HEK293T (cell line): Measurements from ENCODE around the gene SHISAL1.

Source experiments
- CTCF ChIA-PET: fragments of 350-600 bp; formaldehyde crosslinking; extraction: SDS; loops from one replicate; lab custom pipeline; 2021; ENCODE audit warnings: antibody characterized with exemption, inconsistent platforms; lab: Yijun Ruan, JAX
- POLR2A ChIA-PET: fragments of 350-600 bp; formaldehyde crosslinking; extraction: SDS; loops from one replicate; lab custom pipeline; 2020; ENCODE audit warnings: antibody characterized with exemption, inconsistent platforms; lab: Yijun Ruan, JAX
- DNase-seq: peaks from one replicate; pipeline ENCODE4 v3.0.0; 2012; ENCODE audit warnings: mixed read lengths; ENCODE audit errors: extremely low spot score
- ARNT ChIP-seq: fragments of 450-650 bp; IDR thresholded peaks from 2 replicates; pipeline ENCODE4 v1.6.1; 2017; ENCODE audit warnings: mild to moderate bottlenecking
- BHLHE40 ChIP-seq: fragments of 450-650 bp; IDR thresholded peaks from 2 replicates; pipeline ENCODE4 v1.6.1; 2016; ENCODE audit warnings: mild to moderate bottlenecking, moderate library complexity, borderline replicate concordance
- CTBP1 ChIP-seq: fragments of 450-650 bp; IDR thresholded peaks from 2 replicates; pipeline ENCODE4 v1.6.1; 2016; ENCODE audit warnings: borderline replicate concordance
- ELF4 ChIP-seq: fragments of 450-650 bp; IDR thresholded peaks from 2 replicates; pipeline ENCODE4 v1.6.1; 2017; ENCODE audit warnings: antibody characterized with exemption
- FOXA1 ChIP-seq: fragments of 450-650 bp; IDR thresholded peaks from 2 replicates; pipeline ENCODE4 v1.6.1; 2016; ENCODE audit warnings: mild to moderate bottlenecking
- FOXK2 ChIP-seq: fragments of 450-650 bp; IDR thresholded peaks from 2 replicates; pipeline ENCODE4 v1.6.1; 2016; ENCODE audit warnings: mild to moderate bottlenecking
- FOXM1 ChIP-seq: fragments of 450-650 bp; IDR thresholded peaks from 2 replicates; pipeline ENCODE4 v1.6.1; 2017; ENCODE audit warnings: mild to moderate bottlenecking, borderline replicate concordance
- HDGF ChIP-seq: fragments of 450-650 bp; IDR thresholded peaks from 2 replicates; pipeline ENCODE4 v1.6.1; 2017; ENCODE audit warnings: antibody characterized with exemption, borderline replicate concordance
- L3MBTL2 ChIP-seq: fragments of 450-650 bp; conservative IDR thresholded peaks from 2 replicates; pipeline ENCODE4 v1.6.1; 2016; ENCODE audit warnings: mild to moderate bottlenecking
- LEF1 ChIP-seq: fragments of 450-650 bp; IDR thresholded peaks from 2 replicates; pipeline ENCODE4 v1.6.1; 2017; ENCODE audit warnings: mild to moderate bottlenecking, borderline replicate concordance
- NFRKB ChIP-seq: fragments of 450-650 bp; IDR thresholded peaks from 2 replicates; pipeline ENCODE4 v1.6.1; 2016; ENCODE audit warnings: mild to moderate bottlenecking, moderate library complexity
- SP1 ChIP-seq: fragments of 450-650 bp; IDR thresholded peaks from 2 replicates; pipeline ENCODE4 v1.6.1; 2017
- SUZ12 ChIP-seq: fragments of 450-650 bp; IDR thresholded peaks from 2 replicates; pipeline ENCODE4 v1.6.1; 2016; ENCODE audit warnings: mild to moderate bottlenecking
- TARDBP ChIP-seq: fragments of 450-650 bp; IDR thresholded peaks from 2 replicates; pipeline ENCODE4 v1.6.1; 2016
- ZNF384 ChIP-seq: fragments of 450-650 bp; IDR thresholded peaks from 2 replicates; pipeline ENCODE4 v1.6.1; 2016
- TF ChIP-seq, protein P1 (sequence below): fragments of 450-650 bp; IDR thresholded peaks from 2 replicates; pipeline ENCODE4 v1.6.1; 2016

Gene SHISAL1

DNA sequence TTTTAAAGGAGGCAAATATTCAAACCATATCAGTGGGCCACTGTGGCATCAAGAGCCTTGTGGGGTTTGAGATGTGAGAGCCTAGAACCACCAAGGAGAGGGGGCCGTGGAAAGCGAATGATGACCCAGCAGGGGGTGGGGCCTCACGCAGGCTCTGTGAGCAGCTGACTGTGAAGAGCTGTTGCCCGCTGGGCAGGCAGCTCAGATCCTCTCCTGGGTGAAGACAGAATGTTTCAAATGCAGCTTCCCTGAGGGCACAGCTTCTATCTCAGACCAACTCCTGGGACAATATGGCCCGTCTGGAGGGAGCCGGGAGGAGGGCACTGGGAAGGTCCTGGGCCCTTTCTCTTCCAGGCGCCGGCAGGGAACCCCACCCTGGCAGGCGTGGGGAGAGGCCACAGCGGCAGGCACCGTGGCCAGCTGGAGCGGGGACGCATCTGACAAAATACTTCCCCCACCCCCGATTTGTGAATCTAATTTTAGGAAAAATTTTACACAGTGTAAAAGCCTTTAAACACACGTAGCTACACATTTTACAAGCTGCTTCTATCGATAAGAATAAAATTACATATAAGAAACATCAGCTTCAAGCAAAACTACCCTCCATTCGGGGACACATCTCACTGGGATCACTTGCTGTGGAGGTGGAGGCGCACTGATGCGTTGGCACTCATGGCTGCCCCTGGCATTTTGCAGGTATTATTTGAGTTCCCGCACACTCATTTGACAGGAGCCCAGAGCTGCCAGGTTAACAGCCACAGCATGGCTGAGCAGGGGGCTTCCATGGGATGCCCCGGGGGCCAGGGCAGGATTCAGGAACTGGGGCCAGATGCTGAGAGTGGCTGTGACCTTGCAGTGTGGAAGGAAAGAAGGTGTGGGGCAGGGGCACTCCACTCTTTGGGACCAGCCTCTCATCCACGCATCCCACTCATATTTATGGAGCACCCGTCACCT is 91.7 kb downstream of the SHISAL1 start:
- TF ChIP-seq BHLHE40 = no peak
- ChIA-PET CTCF (no interaction called here), POLR2A (interaction anchor here (0.6 kb wide), 1 partner anchor 52 kb away, joined by 3 read pairs; no protein-coding TSS in a partner anchor)
- DNase-seq = no peak

GRCh38 chr22:44219101-44219870 is 93.5 kb downstream of the SHISAL1 start:
- DNase-seq = no peak
- ChIA-PET CTCF (no interaction called here), POLR2A (no interaction called here)
- TF ChIP-seq FOXA1 (no peak), BHLHE40 (no peak), FOXK2 (no peak), ELF4 (no peak), ZNF384 (no peak), HDGF (no peak), ARNT (no peak), L3MBTL2 (no peak), FOXM1 (no peak), SP1 (no peak), NFRKB (no peak), LEF1 (no peak), TARDBP (no peak)
- TF ChIP-seq, protein P1, sequence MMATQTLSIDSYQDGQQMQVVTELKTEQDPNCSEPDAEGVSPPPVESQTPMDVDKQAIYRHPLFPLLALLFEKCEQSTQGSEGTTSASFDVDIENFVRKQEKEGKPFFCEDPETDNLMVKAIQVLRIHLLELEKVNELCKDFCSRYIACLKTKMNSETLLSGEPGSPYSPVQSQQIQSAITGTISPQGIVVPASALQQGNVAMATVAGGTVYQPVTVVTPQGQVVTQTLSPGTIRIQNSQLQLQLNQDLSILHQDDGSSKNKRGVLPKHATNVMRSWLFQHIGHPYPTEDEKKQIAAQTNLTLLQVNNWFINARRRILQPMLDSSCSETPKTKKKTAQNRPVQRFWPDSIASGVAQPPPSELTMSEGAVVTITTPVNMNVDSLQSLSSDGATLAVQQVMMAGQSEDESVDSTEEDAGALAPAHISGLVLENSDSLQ = no peak

DNA sequence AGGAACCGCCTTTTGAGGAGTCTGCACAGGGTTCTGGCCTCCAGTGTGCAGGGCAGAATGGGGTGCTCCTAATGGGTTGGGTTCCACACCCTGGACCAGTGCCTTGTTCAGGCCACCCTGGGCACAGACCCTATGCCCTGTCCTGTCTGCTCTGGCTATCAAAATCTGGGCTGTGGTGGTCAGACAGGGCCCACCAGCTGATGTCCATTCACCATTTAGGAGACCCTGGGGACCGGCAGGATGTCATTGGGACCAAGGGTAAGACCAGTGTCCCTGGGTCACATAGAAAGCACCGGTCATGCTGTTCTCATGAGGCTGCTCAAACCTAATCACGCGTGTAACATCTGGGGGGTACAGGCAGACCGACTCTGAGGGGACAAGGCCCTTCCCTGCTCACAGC is 94.7 kb downstream of the SHISAL1 start:
- no peak for DNase-seq
- TF ChIP-seq CTBP1 (no peak), NFRKB (no peak), ELF4 (no peak), L3MBTL2 (no peak)
- CTCF ChIA-PET = no interaction called here
- POLR2A ChIA-PET = no interaction called here

- POLR2A ChIA-PET = no interaction called here
Measured at GRCh38 chr22:44217346-44217745, 95.4 kb downstream of the SHISAL1 start.

GRCh38 chr22:44215287-44215686 is 97.5 kb downstream of the SHISAL1 start:
- TF ChIP-seq TARDBP (no peak), ELF4 (no peak), HDGF (no peak), LEF1 (no peak), FOXK2 (no peak), FOXA1 (no peak), SP1 (no peak), ZNF384 (no peak), ARNT (no peak), NFRKB (no peak), CTBP1 (no peak), FOXM1 (no peak), L3MBTL2 (no peak), SUZ12 (no peak), BHLHE40 (no peak)
- TF ChIP-seq, protein P1 = no peak
- POLR2A ChIA-PET = no interaction called here
- DNase-seq = no peak
- CTCF ChIA-PET = no interaction called here

More at GRCh38 chr22:44217346-44217745, 95.4 kb downstream of the SHISAL1 start:
- TF ChIP-seq, protein P1 = no peak
- TF ChIP-seq SP1 (no peak), FOXM1 (no peak), ZNF384 (no peak), ARNT (no peak), SUZ12 (no peak), BHLHE40 (no peak), NFRKB (no peak), HDGF (no peak), ELF4 (no peak), FOXA1 (no peak), LEF1 (no peak), TARDBP (no peak), L3MBTL2 (no peak), CTBP1 (no peak), FOXK2 (no peak)
- DNase-seq = no peak
- CTCF ChIA-PET = no interaction called here

GRCh38 chr22:44214764-44215163 is 98.0 kb downstream of the SHISAL1 start:
- CTCF ChIA-PET = no interaction called here
- POLR2A ChIA-PET = no interaction called here
- DNase-seq = no peak
- TF ChIP-seq, protein P1 = no peak
- TF ChIP-seq ELF4 (no peak), TARDBP (no peak), FOXM1 (no peak), ZNF384 (no peak), BHLHE40 (no peak), FOXA1 (no peak)
